Nephron progenitor cell (in vitro differentiated cells): ENCODE results near the gene TRIM31.

Experiments
- DNase-seq: peaks from one replicate; pipeline ENCODE4 v3.0.0; 2021
- H3K27ac Mint-ChIP-seq: 2 replicates; pipeline ENCODE4 v1.8.0; 2021; ENCODE audit warnings: mild to moderate bottlenecking, moderate library complexity, mixed read lengths
- H3K27me3 Mint-ChIP-seq: 2 replicates; pipeline ENCODE4 v1.8.0; 2021; ENCODE audit warnings: mild to moderate bottlenecking, low read depth, mixed read lengths; ENCODE audit not compliant: poor library complexity
- H3K36me3 Mint-ChIP-seq: 2 replicates; pipeline ENCODE4 v1.8.0; 2021; ENCODE audit warnings: low read depth, mixed read lengths
- H3K4me1 Mint-ChIP-seq: 2 replicates; pipeline ENCODE4 v1.8.0; 2021; ENCODE audit warnings: mixed read lengths
- H3K4me3 Mint-ChIP-seq: 2 replicates; pipeline ENCODE4 v1.8.0; 2021; ENCODE audit warnings: mild to moderate bottlenecking, moderate library complexity, mixed read lengths
- H3K9me3 Mint-ChIP-seq: 2 replicates; pipeline ENCODE4 v1.8.0; 2021; ENCODE audit warnings: mild to moderate bottlenecking, moderate library complexity, mixed read lengths
- CTCF ChIP-seq: fragments of 200-600 bp; sonication (generic); IDR thresholded peaks from 2 replicates; pipeline ENCODE4 v1.5.0; 2021; ENCODE audit warnings: antibody characterized with exemption

Gene TRIM31

GRCh38 chr6:30113003-30113759 is at the start of gene TRIM31:
Gene TRIM31, minus strand, starts transcription at chr6:30113090. Its CDS starts 285 bp downstream, at chr6:30112805.
- H3K36me3 Mint-ChIP-seq: no peaks in the 10 kb centered on the region
- peaks cover 87% of the 10 kb centered on the region for H3K27me3 Mint-ChIP-seq
- no peak for DNase-seq
- no peak for TF ChIP-seq CTCF
- no peak within 1 kb of the TSS for H3K27ac Mint-ChIP-seq
- H3K4me1 Mint-ChIP-seq: no peaks in the 10 kb centered on the region
- H3K4me3 Mint-ChIP-seq: no peak within 1 kb of the TSS
- H3K9me3 Mint-ChIP-seq: no peaks in the 10 kb centered on the region

DNA sequence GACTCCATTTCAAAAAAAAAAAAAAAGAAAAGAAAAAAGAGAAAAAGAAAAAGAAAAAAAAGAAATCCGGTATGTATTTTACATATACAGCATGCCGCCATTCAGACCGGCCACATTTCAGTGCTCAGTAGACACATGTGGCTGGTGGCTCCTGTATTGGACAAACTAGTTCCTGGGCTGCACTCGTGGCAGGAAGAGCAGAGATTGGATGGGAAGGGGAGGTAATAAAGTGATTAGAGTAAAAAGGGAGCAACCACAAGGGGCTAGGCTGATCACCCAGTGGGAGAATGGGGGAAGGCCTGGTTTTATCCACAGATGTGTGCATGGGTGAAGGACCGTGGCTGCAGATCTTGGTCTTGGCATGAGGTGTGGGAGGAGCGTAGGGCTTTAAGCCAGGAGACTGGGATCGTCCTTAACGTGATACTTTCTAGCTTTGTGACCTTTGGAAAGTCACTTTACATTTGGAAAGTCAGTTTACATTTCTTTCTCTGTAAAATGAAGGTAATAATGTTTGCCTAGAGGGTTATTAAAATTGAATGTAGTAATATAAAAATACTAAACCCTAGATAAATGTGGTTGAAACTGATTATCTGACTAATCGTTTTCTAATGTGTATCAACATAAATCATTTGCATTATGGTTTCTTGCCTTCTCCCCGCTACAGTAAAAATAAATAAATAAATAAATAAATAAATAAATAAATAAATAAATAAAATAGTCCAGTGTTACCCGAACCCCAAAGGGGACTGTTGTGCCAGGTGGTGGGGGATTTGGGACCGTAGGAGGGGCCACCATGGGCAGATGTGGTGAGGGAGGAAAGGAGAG is 49.6 kb upstream of the TRIM31 start:
- TF ChIP-seq CTCF: no peak
- H3K4me3 Mint-ChIP-seq: no peak overlapping the region
- DNase-seq: no peak
- no peak overlapping the region for H3K27ac Mint-ChIP-seq
- H3K36me3 Mint-ChIP-seq: no peaks in the 10 kb centered on the region
- peaks cover 33% of the 10 kb centered on the region for H3K27me3 Mint-ChIP-seq
- no peaks in the 10 kb centered on the region for H3K4me1 Mint-ChIP-seq
- H3K9me3 Mint-ChIP-seq: no peaks in the 10 kb centered on the region

DNA sequence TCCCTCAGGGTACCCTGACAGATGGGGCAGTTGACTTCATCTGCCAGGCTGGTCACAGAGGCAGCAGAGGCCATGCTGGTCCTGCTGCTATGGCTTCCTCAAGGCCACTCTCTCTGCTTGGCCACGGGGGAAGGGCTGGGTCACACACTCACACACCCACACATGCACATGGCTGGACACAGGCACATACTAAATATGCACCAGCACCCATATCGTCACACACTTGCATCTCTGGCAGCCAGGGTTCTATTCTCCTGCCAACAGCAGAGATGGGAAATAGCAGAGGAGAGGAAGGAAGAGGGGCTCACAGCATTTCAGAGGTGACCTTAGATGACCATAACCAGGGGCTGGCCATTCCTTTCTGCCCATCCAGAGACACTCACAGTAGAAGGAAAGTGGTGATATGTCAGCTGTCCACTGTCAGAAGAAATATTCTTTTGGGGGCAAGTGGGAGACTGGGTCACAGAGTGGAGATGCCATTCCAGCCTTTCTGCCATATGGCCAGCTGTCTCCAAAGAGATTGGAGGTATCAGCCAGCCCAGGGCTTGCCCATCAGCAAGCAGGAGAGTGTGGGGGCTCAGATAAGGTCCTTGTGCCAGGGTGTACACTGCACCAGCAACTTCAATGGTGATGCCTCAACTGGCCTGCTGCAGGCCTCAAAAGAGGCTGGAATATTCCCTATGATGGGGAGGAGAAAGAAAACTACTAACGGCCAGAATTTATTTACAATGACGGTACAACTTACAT is 48.1 kb upstream of the TRIM31 start, which contains the start of gene TRIM10:
Gene TRIM10, minus strand, starts transcription at position 427 of the 747 bp plus-strand sequence. Its CDS starts 353 bp downstream, at position 74.
- DNase-seq: no peak
- H3K27me3 Mint-ChIP-seq: peaks cover 33% of the 10 kb centered on the region
- H3K36me3 Mint-ChIP-seq: no peaks in the 10 kb centered on the region
- TF ChIP-seq CTCF: no peak
- peaks cover 4% of the 10 kb centered on the region for H3K4me1 Mint-ChIP-seq
- no peaks in the 10 kb centered on the region for H3K9me3 Mint-ChIP-seq
- H3K27ac Mint-ChIP-seq: no peak within 1 kb of the TSS
- H3K4me3 Mint-ChIP-seq: no peak within 1 kb of the TSS

DNA sequence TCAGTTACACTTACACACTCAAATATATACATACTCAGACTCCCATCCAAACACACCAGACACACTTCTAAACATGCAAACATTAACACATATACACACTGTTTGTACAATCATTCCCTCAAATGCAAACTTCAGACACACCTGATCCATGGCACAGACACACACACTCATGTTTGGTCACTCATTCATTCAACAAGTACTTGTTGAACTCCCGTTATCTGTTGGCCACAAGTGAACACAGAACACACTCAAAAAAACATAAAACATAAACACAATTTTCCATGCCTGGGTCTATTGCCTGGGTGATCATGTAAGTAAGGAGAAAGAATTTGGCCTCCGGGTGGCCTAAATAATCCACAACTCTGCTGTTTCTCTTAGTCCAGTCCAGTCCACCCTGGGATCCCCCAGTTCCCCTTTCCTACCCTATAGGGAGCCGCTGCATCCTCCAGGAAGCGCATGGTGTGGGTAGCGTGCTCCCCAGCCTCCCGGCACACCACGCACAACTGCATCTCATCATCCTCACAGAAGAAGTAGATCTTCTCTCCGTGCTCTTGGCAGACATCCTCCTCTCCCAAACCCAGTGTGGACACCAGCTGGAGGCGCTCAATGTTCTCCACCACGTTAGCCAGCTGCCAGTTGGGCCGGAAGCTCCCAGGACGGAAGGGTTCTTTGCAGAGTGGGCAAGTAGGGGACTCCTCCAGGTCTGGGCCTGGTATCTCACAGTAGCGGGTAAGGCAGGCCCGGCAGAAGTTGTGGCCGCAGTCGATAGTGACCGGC is 47.3 kb upstream of the TRIM31 start:
- Mint-ChIP-seq H3K36me3 (no peaks in the 10 kb centered on the region), H3K27ac (no peak overlapping the region), H3K4me1 (peaks cover 4% of the 10 kb centered on the region), H3K4me3 (no peak overlapping the region), H3K27me3 (peaks cover 33% of the 10 kb centered on the region), H3K9me3 (no peaks in the 10 kb centered on the region)
- no peak for TF ChIP-seq CTCF
- DNase-seq: no peak

GRCh38 chr6:30158475-30159040 is 45.7 kb upstream of the TRIM31 start:
- no peak overlapping the region for H3K27ac Mint-ChIP-seq
- H3K4me3 Mint-ChIP-seq: no peak overlapping the region
- peaks cover 4% of the 10 kb centered on the region for H3K4me1 Mint-ChIP-seq
- H3K9me3 Mint-ChIP-seq: no peaks in the 10 kb centered on the region
- peaks cover 41% of the 10 kb centered on the region for H3K27me3 Mint-ChIP-seq
- no peaks in the 10 kb centered on the region for H3K36me3 Mint-ChIP-seq
- TF ChIP-seq CTCF: no peak
- no peak for DNase-seq
